ENCODE data around the gene OCSTAMP. TPM values are rescaled to one million over a fixed set of nuclear protein-coding genes. Genes with fewer than 3 reads are reported as not detected.

OCSTAMP gene
- total RNA-seq, 2 experiments from 2014 or later, result 0.11 TPM; not detected in 1

DNA sequence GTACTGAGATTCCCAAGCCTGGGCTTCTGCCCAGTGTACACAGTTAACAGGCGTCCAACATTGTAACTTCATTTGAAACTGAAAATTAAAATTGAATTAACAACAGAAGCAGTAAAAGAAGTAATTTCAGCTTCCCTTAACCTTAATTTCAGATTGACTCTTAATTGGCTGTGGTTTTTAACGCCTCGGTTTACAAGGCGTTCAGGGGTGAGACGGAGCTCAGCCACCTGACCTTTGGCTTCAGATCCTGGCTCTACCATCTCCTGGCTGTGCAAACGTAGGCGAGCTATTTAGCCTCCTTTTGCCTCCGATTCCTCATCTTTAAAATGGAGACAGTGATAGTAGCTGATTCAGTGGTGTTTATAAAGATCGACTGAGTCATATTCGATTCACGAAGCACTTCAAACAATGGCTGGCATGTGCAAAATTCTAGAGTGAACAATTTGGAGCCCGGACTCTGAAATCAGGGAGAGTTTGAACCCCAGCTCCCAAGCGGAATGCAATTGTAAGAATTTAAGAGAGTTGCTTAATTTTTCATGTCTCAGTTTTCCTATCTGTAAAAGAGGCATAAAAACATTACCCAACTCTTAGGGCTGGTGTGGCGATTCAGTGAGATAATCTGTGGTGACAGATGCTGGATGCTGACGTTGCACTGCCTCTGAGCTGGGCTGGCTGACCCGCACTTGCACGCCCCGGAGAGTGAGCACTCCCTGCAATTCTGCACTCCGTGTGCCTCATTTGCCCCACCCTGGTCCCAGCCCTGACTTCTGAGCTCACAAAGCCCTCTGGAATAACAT lies 23.5 kb upstream of the OCSTAMP start:
- ChIA-PET POLR2A (no interaction called here), CTCF (interaction anchor here (0.8 to 1.1 kb wide), 3 partner anchors 17 to 53 kb away, joined by 3 read pairs; no protein-coding TSS in a partner anchor)

DNA sequence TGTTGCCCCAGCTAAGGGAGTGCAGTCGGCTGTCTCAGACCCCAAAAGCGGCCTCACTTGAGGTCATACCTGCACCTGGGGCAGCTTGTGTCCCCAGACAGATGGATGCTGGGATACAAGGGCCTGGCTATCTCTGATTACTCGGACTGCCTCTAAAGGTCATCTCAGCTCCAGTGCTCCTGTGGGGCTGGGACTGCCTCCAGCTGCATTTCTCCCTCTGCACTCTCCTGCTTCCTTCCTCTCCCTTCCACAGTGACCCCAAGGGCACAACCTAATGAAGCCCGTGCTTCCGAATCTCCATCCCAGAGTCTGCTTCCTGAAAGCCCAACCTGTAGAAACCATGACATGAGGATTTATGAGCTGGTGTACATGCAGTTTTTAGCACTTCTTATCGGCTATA lies 22.8 kb upstream of the OCSTAMP start:
- CTCF ChIA-PET, result interaction anchor here (1.1 kb wide), 2 partner anchors 11 to 16 kb away, joined by 3 to 5 read pairs; no protein-coding TSS in a partner anchor

DNA sequence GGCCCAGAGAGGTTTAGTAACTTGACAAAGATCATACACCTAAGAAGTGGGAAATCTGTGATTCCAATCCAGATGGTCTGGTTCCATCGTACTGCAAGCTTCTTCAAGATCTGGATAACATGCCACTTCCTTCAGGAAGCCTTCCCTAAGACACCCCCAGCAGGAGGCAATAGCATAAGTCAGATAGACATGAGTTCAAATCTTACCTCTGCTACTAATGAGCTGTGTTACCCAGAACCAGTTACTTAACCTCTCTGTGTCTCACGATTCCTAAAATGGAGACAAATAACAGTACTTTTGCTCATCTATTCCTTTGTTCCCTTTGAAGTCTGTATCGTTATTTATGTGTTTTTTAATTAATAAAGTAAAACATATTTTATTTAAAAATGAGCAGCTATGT lies 22.3 kb upstream of the OCSTAMP start:
- ChIA-PET CTCF (interaction anchor here (1.1 kb wide), 2 partner anchors 10 to 15 kb away, joined by 3 to 5 read pairs; no protein-coding TSS in a partner anchor), POLR2A (no interaction called here)

More for the DNA sequence above, 22.8 kb upstream of the OCSTAMP start:
- POLR2A ChIA-PET, result no interaction called here

DNA sequence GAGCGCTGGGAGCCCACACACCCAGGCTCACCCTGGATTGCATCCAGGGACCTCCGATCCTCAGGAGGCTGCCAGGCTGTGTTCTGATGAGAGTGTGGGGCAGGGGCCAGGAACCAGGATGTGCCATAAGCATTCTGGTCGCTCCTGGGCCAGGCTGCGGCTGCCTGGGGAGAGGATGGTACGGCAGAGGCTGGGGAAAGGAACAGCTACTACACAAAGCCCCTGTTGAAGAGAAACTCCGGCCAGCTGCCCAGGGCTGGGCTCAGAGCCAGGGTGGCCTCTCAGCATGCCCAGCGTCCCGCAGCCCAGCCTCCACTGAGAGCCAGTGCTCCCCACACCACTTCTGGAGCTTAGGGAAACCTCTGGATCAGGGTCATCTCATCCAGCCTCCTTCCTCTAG lies 21.7 kb upstream of the OCSTAMP start:
- POLR2A ChIA-PET, result interaction anchor here (0.5 kb wide), 1 partner anchor 597 kb away, joined by 3 read pairs; no protein-coding TSS in a partner anchor
- CTCF ChIA-PET, result interaction anchor here (1.1 kb wide), 1 partner anchor 10 kb away, joined by 5 read pairs; no protein-coding TSS in a partner anchor

DNA sequence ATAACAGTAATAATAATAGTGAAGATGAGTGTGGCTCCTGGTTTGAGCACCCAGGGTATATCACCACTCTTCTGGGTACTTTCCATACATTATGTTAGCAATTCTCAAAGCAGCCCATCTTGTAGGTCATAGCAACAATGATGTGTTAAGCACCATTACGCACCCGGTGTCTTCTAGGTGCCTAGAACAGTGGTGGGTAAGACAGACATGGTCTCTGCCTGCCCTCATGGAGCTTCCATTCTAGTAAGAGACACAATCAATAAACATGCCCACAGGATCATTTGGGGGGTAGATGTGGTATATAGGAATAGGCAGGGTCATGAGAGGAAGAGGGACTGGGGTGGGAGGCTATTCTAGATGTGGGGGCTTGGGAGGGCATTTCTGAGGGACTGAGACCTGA lies 21.0 kb upstream of the OCSTAMP start:
- CTCF ChIA-PET, result no interaction called here
- POLR2A ChIA-PET, result no interaction called here

DNA sequence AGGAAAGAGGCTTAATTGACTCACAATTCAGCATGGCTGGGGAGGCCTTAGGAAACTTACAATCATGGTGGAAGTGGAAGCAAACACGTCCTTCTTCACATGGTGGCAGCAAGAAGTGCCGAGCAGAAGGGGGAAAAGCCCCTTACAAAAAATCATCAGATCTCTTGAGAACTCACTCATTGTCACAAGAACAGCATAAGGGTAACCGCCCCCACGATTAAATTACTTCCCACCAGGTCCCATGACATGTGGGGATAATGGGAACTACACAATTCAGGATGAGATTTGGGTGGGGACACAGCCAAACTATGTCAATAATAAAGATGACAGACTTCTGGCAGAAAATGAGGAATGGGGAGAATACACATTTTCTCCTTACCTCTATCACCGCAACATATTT lies 20.5 kb upstream of the OCSTAMP start:
- CTCF ChIA-PET, result no interaction called here
- POLR2A ChIA-PET, result no interaction called here

DNA sequence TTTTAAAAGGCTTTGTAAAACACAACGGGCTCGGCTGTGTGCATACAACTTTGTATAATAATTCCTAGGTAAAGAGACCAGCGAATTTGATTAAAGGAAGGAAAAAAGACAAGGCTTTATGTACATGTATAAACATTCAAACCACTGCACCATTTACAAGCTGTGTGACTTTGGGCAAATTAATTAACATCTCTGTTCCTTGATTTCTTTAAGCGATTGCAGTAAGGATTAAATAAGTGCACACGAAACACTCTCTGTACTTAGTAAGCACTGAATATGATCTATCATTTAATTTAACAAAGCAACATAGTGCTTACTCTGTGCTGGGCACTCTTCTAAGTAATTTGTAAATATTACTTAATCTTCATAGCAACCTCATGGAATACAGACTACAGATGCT lies 19.5 kb upstream of the OCSTAMP start:
- CTCF ChIA-PET, result no interaction called here
- POLR2A ChIA-PET, result no interaction called here

DNA sequence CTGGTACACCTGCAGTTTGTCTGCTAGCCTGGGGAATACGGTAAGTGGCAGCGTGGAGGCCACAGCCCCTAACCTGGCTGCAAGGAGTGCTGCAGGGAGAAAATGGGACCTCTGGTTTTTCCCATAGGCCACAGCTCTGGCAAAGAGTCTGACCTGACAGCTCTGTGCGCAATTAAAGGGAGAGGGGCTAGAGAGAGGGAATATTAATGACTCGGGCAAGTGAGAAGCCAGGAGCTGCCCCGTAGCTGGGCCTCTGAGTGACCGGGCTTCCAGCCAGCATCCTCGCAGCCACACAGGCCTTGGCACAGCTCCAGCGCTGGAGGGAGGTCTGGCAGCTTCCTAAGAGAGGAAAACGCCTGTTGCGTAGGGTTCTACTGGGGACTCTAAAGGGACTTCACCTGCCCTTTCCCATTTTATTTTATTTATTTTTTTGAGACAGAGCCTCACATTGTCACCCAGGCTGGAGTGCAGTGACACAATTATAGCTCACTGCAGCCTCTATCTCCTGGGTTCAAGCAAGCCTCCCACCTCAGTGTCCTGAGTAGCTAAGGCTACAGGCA lies 18.2 kb upstream of the OCSTAMP start:
- ChIA-PET POLR2A (no interaction called here), CTCF (no interaction called here)

DNA sequence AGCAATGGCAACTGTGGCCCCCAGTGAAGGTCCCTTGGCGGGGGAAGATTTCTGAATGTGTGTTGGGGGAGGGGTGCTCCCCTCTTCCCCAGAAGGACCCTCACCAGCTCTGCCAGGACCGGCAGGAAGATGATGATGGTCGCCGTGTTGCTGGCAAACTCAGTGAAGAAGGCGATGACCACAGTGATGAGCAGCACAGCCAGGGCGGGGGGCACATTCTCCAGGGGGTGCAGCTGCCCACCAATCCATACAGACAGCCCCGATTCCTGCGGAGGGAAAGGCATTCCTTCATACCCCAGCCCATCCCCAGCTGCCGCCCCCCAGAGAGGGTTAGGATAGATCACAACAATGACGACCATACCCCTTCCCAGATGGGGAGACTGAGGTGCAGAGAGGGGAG lies 15.7 kb upstream of the OCSTAMP start:
- POLR2A ChIA-PET, result no interaction called here

DNA sequence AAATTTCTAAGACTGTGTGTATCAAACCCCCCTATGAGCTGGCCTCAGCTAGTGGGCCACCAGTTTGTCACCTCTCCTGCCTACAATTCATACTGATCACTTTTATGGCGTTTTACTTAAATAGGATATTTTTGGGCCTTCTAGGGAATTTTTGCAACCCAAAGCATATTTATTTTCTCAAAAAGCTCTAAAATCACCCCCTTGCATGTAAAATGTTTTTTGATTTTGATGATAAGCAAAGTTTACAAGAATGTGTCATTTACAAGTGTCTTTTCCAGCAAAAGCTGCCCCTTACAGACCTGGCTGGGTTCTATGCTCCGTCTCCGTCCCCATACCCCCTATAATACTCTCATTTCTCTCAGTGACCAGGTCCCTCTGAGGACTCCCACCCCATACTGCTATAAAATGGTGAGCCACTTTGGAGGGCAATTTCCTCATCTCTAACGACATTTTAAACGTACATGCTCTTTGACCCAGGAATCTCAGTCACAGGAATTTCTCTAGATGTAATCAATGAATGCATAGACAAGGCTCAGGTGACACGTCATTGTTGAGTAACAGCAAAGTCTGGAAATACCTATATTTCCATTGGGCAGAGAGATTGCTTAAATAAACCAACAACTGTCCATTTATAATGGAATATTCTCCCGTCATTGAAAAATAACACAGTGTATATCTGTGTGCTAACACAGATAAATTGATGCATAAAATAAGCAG lies 13.9 kb upstream of the OCSTAMP start:
- ChIA-PET CTCF (interaction anchor here (0.6 to 1.5 kb wide), 3 partner anchors 11 to 263 kb away, joined by 3 to 4 read pairs (median 4); partner anchors contain the start of gene OCSTAMP), POLR2A (no interaction called here)

More for the DNA sequence above, 15.7 kb upstream of the OCSTAMP start:
- CTCF ChIA-PET, result no interaction called here

DNA sequence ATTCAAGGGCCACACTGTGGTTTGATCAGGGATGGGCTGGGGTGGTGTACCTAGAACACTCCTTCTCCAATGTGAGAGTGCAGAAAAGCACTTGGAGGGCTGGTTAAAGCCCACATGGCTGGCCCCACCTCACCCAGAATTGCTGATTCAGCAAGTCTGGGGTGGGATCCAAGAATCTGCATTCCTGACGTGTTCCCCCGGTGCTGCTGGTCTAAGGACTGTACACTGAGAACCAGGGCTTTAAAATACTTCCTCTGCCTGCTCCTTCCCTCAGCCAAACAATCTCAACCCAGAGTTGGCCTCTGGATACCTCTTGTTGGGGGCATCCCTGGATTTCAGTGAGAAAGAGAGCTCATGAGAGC lies 13.4 kb upstream of the OCSTAMP start:
- ChIA-PET POLR2A (no interaction called here), CTCF (interaction anchor here (1.1 to 1.5 kb wide), 2 partner anchors 10 to 14 kb away, joined by 4 read pairs; partner anchors contain the start of gene OCSTAMP)

DNA sequence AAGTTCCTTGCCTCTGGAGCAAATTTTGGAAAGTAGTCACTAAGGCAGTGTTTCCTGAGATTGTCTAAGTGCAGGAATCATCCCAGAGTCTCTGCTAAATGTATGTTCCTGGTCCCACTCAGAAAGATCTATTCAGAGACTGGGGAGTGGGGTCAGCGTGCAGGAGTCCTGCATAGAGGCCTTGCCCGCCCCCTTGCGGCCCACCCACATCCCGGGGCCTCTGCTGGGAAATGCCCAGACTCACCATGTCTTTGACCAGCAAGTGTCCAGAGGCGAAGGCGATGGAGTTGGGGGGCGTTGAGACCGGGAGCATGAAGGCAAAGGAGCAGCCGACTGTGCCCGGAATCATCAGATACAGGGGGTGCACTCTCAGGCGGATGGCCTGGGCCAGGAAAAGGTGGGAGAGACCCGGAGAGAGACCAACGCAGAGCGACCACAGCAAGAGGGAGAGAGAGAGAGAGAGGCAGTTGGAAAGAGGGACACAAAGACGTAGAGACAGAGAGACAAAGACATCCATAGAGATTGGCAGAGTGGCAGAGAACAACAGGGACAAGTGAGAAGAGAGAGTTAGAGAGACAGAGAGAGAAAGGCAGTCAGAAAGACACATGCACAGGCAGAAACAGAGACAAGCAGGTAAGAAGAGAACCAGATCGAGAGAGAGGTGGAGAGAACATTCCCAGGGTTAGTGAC lies 12.9 kb upstream of the OCSTAMP start:
- ChIA-PET POLR2A (no interaction called here), CTCF (interaction anchor here (1.1 to 2.0 kb wide), 3 partner anchors 9 to 19 kb away, joined by 4 to 9 read pairs (median 5); partner anchors contain the start of gene OCSTAMP)

DNA sequence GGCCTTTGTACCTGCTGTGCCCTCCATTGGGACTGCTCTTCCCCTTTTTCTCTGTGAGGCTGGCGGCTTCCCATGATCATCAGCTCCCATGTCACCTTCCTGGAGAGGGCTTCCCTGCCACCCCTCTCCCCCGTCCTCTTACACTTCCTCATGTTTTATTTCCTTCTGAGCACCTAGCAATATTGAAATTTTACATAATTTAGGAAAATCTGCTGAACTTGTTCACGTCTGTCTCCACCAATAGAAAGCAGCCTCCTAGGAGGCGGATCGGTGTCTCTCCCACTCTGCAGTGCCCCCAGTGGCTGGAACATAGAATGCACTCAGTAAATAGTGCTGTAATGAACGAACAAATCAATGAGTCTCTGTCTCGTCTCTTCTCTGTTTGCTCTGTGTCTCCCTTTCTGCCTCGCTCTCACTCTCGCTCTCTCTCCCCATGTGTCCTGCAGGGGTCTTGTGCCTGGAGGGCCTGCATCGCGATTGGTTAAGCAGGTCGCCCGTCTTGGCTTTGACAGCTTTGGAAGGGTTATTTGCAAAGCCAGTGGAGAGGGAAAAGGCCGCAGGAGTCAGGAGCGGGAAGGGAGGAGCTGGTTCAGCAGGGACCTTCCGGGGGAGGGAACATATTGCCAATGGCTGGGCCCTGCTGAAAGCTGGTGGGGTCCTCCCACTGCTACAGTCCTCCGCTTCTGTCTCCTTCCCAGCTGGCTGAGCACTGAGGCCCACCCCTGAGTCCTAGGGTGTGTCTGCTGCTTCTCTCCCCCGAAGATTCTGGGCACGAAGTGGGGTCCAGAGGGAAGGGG lies 12.1 kb upstream of the OCSTAMP start:
- CTCF ChIA-PET, result interaction anchor here (0.8 to 2.0 kb wide), 5 partner anchors 10 to 123 kb away, joined by 3 to 9 read pairs (median 5); partner anchors contain the start of gene ZNF334

DNA sequence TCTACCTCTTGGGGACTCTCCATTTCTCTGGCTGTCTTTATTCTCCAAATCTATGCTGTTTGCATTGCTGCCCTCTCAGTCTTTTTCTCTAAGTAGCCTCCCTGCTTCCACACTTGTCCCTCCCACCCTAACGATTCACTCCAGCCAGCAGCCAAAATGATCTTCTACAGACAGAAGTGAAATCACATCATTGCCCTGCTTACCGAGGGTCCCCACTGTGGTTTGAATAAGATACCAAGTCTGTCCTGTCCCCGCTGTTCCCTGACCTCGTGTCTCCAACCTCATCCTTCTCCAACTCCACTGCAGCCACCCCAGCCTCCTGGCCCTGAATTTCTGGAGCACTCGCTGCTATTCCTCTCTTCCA lies 11.5 kb upstream of the OCSTAMP start:
- ChIA-PET CTCF (interaction anchor here (0.8 to 2.0 kb wide), 6 partner anchors 11 to 124 kb away, joined by 3 to 9 read pairs (median 4); partner anchors contain the start of gene ZNF334), POLR2A (no interaction called here)

More for the DNA sequence above, 12.1 kb upstream of the OCSTAMP start:
- POLR2A ChIA-PET, result no interaction called here

DNA sequence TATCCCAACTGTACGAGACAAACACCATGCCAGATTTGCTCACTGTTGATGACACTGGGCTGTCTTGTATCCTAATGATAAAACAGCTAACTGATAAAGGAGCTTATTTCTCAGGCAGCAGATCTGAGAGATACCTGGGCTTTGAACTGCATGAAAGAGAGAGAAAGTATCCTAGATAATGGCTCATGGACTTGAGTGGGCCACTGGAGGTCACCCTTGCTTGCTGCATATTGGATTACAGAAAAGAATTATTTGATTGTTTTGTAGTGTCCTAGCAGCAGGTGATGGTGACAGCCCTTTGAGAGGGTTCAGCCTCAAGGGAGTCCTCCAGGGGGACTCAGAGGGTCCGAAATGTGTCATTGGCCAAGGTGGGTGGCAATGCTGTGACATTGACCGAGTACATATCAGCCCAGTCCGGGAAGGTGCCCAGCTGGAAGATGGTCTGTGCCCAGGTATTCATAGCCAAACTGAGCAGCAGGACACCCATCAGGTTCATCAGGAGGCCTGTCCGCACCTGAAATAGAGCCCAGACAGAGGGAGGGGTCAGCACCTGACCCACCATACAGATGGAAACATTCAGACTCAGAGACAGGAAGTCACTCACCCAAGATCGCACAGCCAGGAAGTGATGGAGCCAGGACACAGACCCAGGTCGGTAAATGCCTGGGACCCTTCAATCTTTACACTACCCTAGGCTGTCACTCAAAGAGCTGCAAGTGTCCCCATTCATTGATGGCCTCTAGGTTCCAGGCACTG lies 9.4 kb upstream of the OCSTAMP start:
- ChIA-PET CTCF (interaction anchor here (0.8 to 2.4 kb wide), 4 partner anchors 11 to 122 kb away, joined by 3 to 15 read pairs (median 6); partner anchors contain the start of gene OCSTAMP), POLR2A (no interaction called here)

DNA sequence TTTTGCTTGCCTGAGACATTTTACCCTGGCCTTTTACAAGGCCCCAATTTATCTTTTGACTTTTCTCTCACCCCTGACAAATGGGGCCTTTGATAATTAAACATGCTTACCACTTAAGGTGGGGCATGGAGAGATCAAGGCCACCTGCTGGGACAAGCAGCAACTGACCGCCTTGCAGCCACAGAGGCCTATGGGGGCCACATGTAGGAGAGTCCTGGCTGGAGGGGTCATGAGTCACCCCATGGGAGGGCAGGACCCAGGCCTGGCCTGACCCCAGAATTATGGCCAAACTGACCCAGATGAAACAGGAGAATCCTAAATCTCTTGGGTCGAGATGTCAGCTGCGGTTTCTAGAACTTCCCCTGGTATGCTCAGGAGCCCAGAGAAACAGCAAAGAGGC lies 8.5 kb upstream of the OCSTAMP start:
- ChIA-PET CTCF (interaction anchor here (1.8 to 2.4 kb wide), 3 partner anchors 10 to 123 kb away, joined by 5 to 15 read pairs (median 7); partner anchors contain the start of gene OCSTAMP), POLR2A (no interaction called here)

DNA sequence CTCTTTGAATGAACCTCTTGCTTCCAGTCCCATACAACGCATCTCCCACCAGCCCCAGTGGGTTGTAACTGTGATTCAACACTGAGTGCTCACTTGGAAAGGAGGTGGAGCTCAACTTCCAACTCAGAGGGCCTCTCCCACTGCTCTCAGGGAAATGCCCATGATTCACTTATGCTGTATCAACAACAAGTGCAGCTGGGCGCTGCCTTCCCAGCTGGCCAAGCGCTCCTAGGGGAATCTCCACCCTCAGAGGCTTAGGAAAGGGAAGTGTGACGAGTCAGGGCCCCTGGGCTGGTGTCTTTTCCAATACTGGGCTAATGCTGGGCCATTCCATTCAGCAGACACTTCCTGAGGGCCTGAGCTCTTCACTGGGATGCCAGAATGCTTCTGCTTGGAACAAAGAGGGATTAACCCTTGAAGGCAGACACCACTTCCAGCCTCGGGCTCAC lies 8.1 kb upstream of the OCSTAMP start:
- ChIA-PET POLR2A (interaction anchor here (0.7 kb wide), 1 partner anchor 14 kb away, joined by 5 read pairs; no protein-coding TSS in a partner anchor), CTCF (interaction anchor here (1.9 to 2.4 kb wide), 2 partner anchors 9 to 14 kb away, joined by 7 to 15 read pairs; partner anchors contain the start of gene OCSTAMP)

All from activated CD8-positive, alpha-beta memory T cell treated with anti-CD3 and anti-CD28 coated beads for 36 hours (primary cell).